Adrenal gland (tissue), 12 donors: Measurements from ENCODE around the gene HORMAD2. TPM values are rescaled to one million over a fixed set of nuclear protein-coding genes. Genes with fewer than 3 reads are reported as not detected.

Source experiments
- DNase-seq, 7 donors: peaks; one replicate each; pipeline ENCODE4 v3.0.0-alpha.2; 2019 to 2020
- H3K27ac ChIP-seq, 5 donors: fragments of 200-600 bp; sonication (generic) in 4 of 5; 1 replicate in 3 of 5; 2 replicates in 2 of 5; pipeline versions ENCODE4 v1.5.1 to v1.8.0; 2016 to 2020; ENCODE audit warnings: mild to moderate bottlenecking in 1 of 5
- H3K27me3 ChIP-seq: fragments of 200-600 bp; 2 replicates; pipeline ENCODE4 v1.8.0; 2021
- H3K36me3 ChIP-seq, 2 donors: fragments of 200-600 bp; replicated peaks in 1 of 2; 1 replicate in 1 of 2; 2 replicates in 1 of 2; pipeline versions ENCODE4 v1.5.1 to v1.8.0; 2018 to 2022
- H3K4me1 ChIP-seq, 2 donors: fragments of 200-600 bp; replicated peaks in 1 of 2; 1 replicate in 1 of 2; 2 replicates in 1 of 2; pipeline versions ENCODE4 v1.5.1 to v1.8.0; 2018 to 2021
- H3K4me3 ChIP-seq, 4 donors: fragments of 200-600 bp; sonication (generic) in 3 of 4; one replicate each; pipeline ENCODE4 v1.5.1; 2016 to 2018
- H3K9me3 ChIP-seq, 3 donors: fragments of 200-600 bp; sonication (generic) in 1 of 3; replicated peaks in 1 of 3; 1 replicate in 2 of 3; 2 replicates in 1 of 3; pipeline versions ENCODE4 v1.5.1 to v1.8.0; 2016 to 2021
- POLR2A ChIP-seq, 2 donors: fragments of 450-650 bp; IDR thresholded peaks; one replicate each; pipeline ENCODE4 v1.6.1; 2017; ENCODE audit warnings: antibody characterized with exemption in 2 of 2, mild to moderate bottlenecking in 2 of 2, moderate library complexity in 1 of 2
- WGBS, 4 donors: extraction: QIAGEN DNeasy Blood & Tissue Kit in 2 of 4; methylation state at CpG; one replicate each; pipeline versions ENCODE4 v1.1.5 to v1.1.7; 2013 to 2017; 5-methylcytosine and 5-hydroxymethylcytosine counted together
- intact Hi-C, 2 donors: fragments of 100-400 bp; cut with DNase I; formaldehyde crosslinking; loops; one replicate each; pipeline versions ENCODE4 v1.14.1 to v1.15.0; 2022 to 2023
- polyA plus RNA-seq, 3 donors: library from polyadenylated mRNA; stranded (reverse); fragments of 200-250 nt in 2 of 3; fragments of 350-450 nt in 1 of 3; fragmentation: Illumina TruSeq in 1 of 3; extraction: RNeasy Lipid Tissue Mini Kit (QIAGEN cat#74804) in 1 of 3; gene quantifications; one replicate each; pipeline ENCODE4 v1.2.3, GENCODE V29; 2013 to 2014
- total RNA-seq, 9 donors: library from RNA; depleted of rRNA in 4 of 9; stranded (reverse); fragments of >200 nt in 4 of 9; fragments of 120-200 nt in 1 of 9; fragmentation: NEBNext Ultra II Directional in 1 of 9; extraction: Animal tissue kit (Norgen Biotek cat#: 25700) in 1 of 9; gene quantifications; one replicate each; pipeline versions ENCODE4 v1.1.0 to v1.2.4, GENCODE V29; 2013 to 2023
- TF ChIP-seq, protein P1 (sequence below), 6 experiments: fragments of 450-650 bp in 4 of 6; fragments of 200-600 bp in 2 of 6; sonication (generic) in 1 of 6; IDR thresholded peaks; 1 replicate in 5 of 6; 2 replicates in 1 of 6; pipeline versions ENCODE4 v1.5.1 to v1.8.0; 2016 to 2021; ENCODE audit warnings: antibody characterized with exemption in 6 of 6, mild to moderate bottlenecking in 2 of 6, moderate library complexity in 1 of 6
- donor health status: healthy with polysubstance abuse.
- donor health status: Bipolar disorder and iron deficiency.
- donor health status: DM: yes; HTN: yes; CAD: no.
- donor health status: DM: no; HTN: no; CAD: no.
- donor health status: DM: no; HTN: no; CAD: no.
- donor health status: DM: yes; HTN: yes; CAD: no.

The HORMAD2 gene
- total and polyA plus RNA-seq, 12 donors, result not detected

DNA sequence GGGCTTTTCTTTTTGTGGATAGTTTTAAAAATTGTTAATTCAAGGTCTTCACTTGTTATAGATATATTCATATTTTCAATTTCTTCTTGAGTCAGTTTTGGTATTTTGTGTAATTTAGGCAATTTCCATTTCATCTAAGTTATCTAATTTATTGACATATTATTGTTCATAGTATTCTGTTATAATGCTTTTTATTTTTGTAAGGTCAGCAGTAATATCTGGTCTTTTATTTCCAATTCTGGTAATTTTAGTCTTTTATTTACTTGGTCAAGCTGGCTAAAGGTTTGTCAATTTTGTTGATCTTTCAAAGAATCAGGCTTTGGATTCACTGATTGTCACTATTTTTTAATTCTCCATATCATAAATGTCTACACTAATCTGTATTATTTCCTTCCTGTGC, 60.1 kb downstream of the HORMAD2 start:
- Histone ChIP-seq H3K27me3 (no peaks in the 10 kb centered on the region), H3K9me3 (no peaks in the 10 kb centered on the region), H3K27ac (no peak overlapping the region), H3K36me3 (no peaks in the 10 kb centered on the region), H3K4me3 (no peak overlapping the region), H3K4me1 (no peaks in the 10 kb centered on the region)
- no peak for TF ChIP-seq POLR2A (IDR thresholded peaks at IDR 0.05)
- TF ChIP-seq, protein P1, sequence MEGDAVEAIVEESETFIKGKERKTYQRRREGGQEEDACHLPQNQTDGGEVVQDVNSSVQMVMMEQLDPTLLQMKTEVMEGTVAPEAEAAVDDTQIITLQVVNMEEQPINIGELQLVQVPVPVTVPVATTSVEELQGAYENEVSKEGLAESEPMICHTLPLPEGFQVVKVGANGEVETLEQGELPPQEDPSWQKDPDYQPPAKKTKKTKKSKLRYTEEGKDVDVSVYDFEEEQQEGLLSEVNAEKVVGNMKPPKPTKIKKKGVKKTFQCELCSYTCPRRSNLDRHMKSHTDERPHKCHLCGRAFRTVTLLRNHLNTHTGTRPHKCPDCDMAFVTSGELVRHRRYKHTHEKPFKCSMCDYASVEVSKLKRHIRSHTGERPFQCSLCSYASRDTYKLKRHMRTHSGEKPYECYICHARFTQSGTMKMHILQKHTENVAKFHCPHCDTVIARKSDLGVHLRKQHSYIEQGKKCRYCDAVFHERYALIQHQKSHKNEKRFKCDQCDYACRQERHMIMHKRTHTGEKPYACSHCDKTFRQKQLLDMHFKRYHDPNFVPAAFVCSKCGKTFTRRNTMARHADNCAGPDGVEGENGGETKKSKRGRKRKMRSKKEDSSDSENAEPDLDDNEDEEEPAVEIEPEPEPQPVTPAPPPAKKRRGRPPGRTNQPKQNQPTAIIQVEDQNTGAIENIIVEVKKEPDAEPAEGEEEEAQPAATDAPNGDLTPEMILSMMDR (IDR thresholded peaks at IDR 0.05), result no peak
- DNase-seq, result no peak
- intact Hi-C loops, result no loop called here

- Histone ChIP-seq H3K27ac (no peak overlapping the region), H3K9me3 (no peaks in the 10 kb centered on the region), H3K27me3 (peaks cover 6% of the 10 kb centered on the region), H3K4me3 (no peak overlapping the region), H3K36me3 (no peaks in the 10 kb centered on the region), H3K4me1 (no peaks in the 10 kb centered on the region)
- intact Hi-C loops, result no loop called here
- TF ChIP-seq POLR2A (IDR thresholded peaks at IDR 0.05), result no peak
- TF ChIP-seq, protein P1 (IDR thresholded peaks at IDR 0.05), result no peak
- WGBS, 4 donors, result 53 to 71% (median 66%) methylated on average over 2 of the region's 2 CpGs
- DNase-seq, result no peak
These were observed 63.0 kb downstream of the HORMAD2 start for GRCh38 chr22:30143265-30143664.

GRCh38 chr22:30144391-30144790, 64.1 kb downstream of the HORMAD2 start:
- no peaks in the 10 kb centered on the region for H3K4me1 ChIP-seq
- H3K27me3 ChIP-seq, result peaks cover 6% of the 10 kb centered on the region
- WGBS, 4 donors, result 52 to 66% (median 63%) methylated on average over 5 of the region's 5 CpGs
- no peak overlapping the region for H3K27ac ChIP-seq
- no peaks in the 10 kb centered on the region for H3K9me3 ChIP-seq
- intact Hi-C loops, result no loop called here
- DNase-seq, result no peak
- no peaks in the 10 kb centered on the region for H3K36me3 ChIP-seq
- TF ChIP-seq POLR2A (IDR thresholded peaks at IDR 0.05), result no peak
- TF ChIP-seq, protein P1 (IDR thresholded peaks at IDR 0.05), result no peak
- no peak overlapping the region for H3K4me3 ChIP-seq

DNA sequence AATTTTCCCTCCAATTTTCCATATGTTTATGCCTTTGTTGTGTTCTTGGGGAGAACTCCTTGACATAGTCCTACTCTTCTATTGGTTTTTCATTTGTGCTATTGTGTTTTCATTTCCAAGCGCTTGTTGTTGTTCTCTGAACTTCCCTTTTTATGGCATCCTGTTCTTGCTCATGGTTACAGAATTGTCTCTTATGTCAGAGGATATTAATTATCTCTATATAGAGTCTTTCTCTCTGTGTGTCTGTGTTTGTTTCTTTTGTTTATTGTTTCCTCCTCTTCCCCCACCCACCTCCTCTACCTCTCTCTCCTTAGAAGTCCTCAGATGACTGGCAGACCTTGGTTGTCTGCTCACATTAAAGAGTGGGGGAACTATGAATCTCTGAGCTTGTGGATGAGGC, 69.9 kb downstream of the HORMAD2 start:
- intact Hi-C loops, result no loop called here
- 59 to 80% (median 67%) methylated on average over 1 of the region's 1 CpG for WGBS, 4 donors
- no peaks in the 10 kb centered on the region for H3K9me3 ChIP-seq
- no peaks in the 10 kb centered on the region for H3K36me3 ChIP-seq
- no peaks in the 10 kb centered on the region for H3K4me1 ChIP-seq
- no peak overlapping the region for H3K4me3 ChIP-seq
- no peak overlapping the region for H3K27ac ChIP-seq
- DNase-seq, result no peak
- peaks cover 6% of the 10 kb centered on the region for H3K27me3 ChIP-seq
- TF ChIP-seq POLR2A (IDR thresholded peaks at IDR 0.05), result no peak
- TF ChIP-seq, protein P1 (IDR thresholded peaks at IDR 0.05), result no peak
